GM10266 (cell line): Measurements from ENCODE around the gene NAA50.

ENCODE experiments used
- DNase-seq: peaks from one replicate; pipeline ENCODE4 v3.0.0; 2012; ENCODE audit errors: extremely low spot score
- CTCF ChIP-seq: IDR thresholded peaks from 2 replicates; pipeline ENCODE4 v1.5.1; 2012; ENCODE audit warnings: mild to moderate bottlenecking, low read depth; ENCODE audit not compliant: control insufficient read depth, insufficient read depth; ENCODE audit errors: missing control alignments

Gene NAA50

DNA sequence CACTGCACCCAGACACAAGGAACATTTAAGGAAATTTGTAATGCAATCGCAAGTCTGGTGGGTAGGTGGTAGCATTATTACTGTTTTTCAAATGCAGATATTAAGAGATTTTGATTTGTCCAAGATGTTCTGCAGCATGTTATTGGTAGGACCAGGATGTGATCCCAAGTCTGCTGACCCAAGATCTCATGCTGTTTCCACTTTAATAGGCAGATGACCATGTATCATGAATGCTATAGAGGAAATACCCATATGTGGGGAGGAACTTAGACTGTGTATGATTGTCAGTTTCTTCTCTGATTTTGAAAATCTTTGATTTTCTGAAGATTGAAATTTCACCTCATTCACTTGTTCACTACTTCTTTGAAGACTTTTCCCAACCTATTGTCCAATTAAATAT is 29.5 kb upstream of the NAA50 start:
- no peak for TF ChIP-seq CTCF
- no peak for DNase-seq

DNA sequence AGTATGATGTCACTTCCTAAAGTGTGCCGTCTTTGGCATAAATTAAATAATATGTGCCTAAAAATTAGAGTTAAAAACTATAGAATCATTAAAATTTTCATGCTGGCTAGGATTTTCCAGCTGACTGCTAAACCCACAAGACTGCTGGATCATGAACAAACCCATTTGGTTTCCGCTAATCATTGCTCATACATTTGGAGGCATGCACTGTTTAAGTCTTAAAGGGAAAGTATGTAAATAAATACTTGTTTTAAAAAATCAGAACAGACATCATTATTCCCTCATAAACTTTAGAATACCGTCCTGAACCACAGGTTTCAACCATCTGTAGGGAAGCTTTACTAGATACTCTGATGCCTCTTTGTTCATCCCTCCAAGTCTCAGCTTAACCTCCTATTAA is 27.3 kb upstream of the NAA50 start:
- DNase-seq: no peak

GRCh38 chr3:113771993-113772392 is 25.9 kb upstream of the NAA50 start:
- no peak for TF ChIP-seq CTCF
- DNase-seq: no peak

More for the DNA sequence above, 27.3 kb upstream of the NAA50 start:
- no peak for TF ChIP-seq CTCF

GRCh38 chr3:113769551-113769950 is 23.5 kb upstream of the NAA50 start:
- peak; percentile 12 for DNase-seq
- no peak for TF ChIP-seq CTCF

- no peak for TF ChIP-seq CTCF
- no peak for DNase-seq
These were observed 18.6 kb upstream of the NAA50 start for GRCh38 chr3:113764698-113765097.

DNA sequence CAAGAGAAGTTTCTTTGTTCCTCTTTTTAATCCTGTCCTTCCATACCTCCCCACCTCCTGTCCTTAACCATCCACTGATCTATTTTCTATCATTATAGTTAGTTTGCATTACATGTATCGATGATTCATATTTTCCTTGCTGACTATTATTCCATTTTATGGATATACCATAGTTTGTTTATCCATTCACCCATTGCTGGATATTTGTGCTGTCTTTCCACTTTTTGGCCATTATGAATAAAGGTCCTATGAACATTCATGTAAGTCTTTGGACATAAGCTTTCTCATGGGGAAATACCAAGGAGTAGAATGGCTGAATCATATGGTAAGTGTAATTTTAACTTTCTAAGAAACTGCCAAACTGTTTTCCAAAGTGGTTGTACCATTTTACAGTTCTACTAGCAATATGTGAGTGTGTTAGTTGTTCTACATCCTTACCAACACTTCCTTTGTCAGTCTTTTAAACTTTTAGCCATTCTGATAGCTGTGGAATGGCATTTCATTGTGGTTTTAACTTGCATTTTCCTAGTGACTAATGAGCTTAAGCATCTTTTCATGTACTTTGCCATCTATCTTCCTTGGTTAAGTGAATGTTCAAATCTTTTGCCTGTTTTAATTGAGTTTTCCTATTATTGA is 12.5 kb upstream of the NAA50 start:
- no peak for DNase-seq
- no peak for TF ChIP-seq CTCF

- DNase-seq: peak; percentile 23
- no peak for TF ChIP-seq CTCF
These were observed 8.6 kb upstream of the NAA50 start for GRCh38 chr3:113754494-113755159.
